NT2/D1 (cell line): ENCODE measurements around the gene MTCH1.

Experiments used
- SUZ12 ChIP-seq: IDR thresholded peaks from 2 replicates; pipeline ENCODE4 v1.6.1; 2011; ENCODE audit not compliant: insufficient read length, insufficient read depth; ENCODE audit errors: extremely low read depth
- ZNF274 ChIP-seq: IDR thresholded peaks from 2 replicates; pipeline ENCODE4 v1.6.1; 2011; ENCODE audit warnings: mild to moderate bottlenecking, low read depth, low read length

- no peak for TF ChIP-seq ZNF274
- TF ChIP-seq SUZ12, result no peak
Measured at GRCh38 chr6:36929152-36929551, 56.8 kb downstream of the MTCH1 start.
